Spleen (tissue), 7 donors: ENCODE data around the gene LRMDA.

Experiments used
- POLR2A ChIP-seq, 3 donors: fragments of 450-650 bp; IDR thresholded peaks; one replicate each; pipeline ENCODE4 v1.5.1; 2017; ENCODE audit warnings: antibody characterized with exemption in 3 of 3, mild to moderate bottlenecking in 1 of 3
- POLR2AphosphoS5 ChIP-seq, 3 donors: sonication (generic); formaldehyde crosslinking; IDR thresholded peaks; one replicate each; pipeline ENCODE4 v1.5.1; 2017; ENCODE audit warnings: antibody characterized with exemption in 3 of 3
- TF ChIP-seq, protein P1 (sequence below), 11 experiments: fragments of 200-600 bp in 7 of 11; fragments of 450-650 bp in 4 of 11; sonication (generic) in 4 of 11; IDR thresholded peaks in 8 of 11; conservative IDR thresholded peaks in 3 of 11; 1 replicate in 7 of 11; 2 replicates in 4 of 11; pipeline versions ENCODE4 v1.4.0 to v1.8.0; 2016 to 2021; ENCODE audit warnings: antibody characterized with exemption in 11 of 11, inconsistent platforms in 4 of 11, mild to moderate bottlenecking in 1 of 11
- donor health status: DM: no; HTN: no; CAD: no; lungs with moderate emphysema.
- donor health status: DM: no; HTN: no; CAD: no.
- donor health status: DM: no; HTN: no; CAD: no.

DNA sequence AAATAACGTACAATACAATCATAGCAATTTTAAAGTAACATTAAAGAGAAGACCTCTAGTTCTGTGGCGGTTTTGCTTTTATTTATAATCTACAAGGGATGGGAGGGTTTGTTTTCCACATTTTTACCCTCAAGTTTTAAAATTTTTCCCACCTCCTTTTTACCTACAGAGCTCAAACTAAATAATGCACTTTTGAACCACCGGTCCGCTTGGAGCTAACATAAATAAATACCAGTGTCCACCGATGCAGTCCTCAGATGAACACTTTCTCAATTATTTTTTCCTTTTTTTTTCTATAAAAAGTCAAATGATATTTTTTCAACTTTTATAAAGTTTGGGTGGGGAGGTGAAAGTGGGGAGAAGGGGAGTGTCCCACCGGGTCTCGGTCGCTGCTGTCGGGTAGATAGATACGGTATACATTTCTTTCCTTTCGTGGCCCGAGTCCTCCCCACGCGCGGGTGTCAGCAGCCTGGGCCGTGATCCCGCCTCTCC lies 33.2 kb upstream of the LRMDA start:
- TF ChIP-seq, protein P1, sequence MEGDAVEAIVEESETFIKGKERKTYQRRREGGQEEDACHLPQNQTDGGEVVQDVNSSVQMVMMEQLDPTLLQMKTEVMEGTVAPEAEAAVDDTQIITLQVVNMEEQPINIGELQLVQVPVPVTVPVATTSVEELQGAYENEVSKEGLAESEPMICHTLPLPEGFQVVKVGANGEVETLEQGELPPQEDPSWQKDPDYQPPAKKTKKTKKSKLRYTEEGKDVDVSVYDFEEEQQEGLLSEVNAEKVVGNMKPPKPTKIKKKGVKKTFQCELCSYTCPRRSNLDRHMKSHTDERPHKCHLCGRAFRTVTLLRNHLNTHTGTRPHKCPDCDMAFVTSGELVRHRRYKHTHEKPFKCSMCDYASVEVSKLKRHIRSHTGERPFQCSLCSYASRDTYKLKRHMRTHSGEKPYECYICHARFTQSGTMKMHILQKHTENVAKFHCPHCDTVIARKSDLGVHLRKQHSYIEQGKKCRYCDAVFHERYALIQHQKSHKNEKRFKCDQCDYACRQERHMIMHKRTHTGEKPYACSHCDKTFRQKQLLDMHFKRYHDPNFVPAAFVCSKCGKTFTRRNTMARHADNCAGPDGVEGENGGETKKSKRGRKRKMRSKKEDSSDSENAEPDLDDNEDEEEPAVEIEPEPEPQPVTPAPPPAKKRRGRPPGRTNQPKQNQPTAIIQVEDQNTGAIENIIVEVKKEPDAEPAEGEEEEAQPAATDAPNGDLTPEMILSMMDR (IDR thresholded peaks at IDR 0.05 in 8 of 11, conservative IDR thresholded peaks at IDR 0.05 in 3 of 11) = no peak
- TF ChIP-seq POLR2AphosphoS5 (IDR thresholded peaks at IDR 0.05) (no peak), POLR2A (IDR thresholded peaks at IDR 0.05) (no peak)
